GM21529 (cell line): ENCODE results near the gene NYAP1.
"Not testable (repeated sequence)": the region's sequence is repeated elsewhere in the genome, so short reads cannot be mapped to it uniquely, and the experiment has no call there.

Experiments used
- ATAC-seq: cut with Tn5 transposase; IDR thresholded peaks from one replicate; pipeline ENCODE4 v1.9.1; 2021; ENCODE audit not compliant: unreplicated experiment

Gene NYAP1

DNA sequence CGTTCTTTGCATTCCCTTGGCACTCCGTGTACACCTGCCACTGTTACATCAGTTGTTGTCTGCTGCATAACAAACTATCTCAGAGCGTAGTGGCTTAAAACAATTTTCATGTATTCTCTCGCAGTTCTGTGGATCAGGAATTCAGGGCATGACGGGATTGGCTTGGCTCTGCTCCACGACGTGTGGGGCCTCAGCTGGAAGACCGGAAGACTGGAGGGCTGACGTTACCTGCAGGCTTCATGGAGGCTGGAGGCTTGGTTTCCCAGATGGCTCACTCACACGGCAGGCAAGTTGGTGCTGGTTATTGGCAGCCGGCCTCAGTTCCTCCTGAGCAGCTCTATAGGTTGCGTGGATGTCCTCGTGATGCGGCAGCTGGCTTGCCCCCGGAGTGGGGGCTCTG lies 25.5 kb downstream of the NYAP1 start:
- ATAC-seq = no peak

DNA sequence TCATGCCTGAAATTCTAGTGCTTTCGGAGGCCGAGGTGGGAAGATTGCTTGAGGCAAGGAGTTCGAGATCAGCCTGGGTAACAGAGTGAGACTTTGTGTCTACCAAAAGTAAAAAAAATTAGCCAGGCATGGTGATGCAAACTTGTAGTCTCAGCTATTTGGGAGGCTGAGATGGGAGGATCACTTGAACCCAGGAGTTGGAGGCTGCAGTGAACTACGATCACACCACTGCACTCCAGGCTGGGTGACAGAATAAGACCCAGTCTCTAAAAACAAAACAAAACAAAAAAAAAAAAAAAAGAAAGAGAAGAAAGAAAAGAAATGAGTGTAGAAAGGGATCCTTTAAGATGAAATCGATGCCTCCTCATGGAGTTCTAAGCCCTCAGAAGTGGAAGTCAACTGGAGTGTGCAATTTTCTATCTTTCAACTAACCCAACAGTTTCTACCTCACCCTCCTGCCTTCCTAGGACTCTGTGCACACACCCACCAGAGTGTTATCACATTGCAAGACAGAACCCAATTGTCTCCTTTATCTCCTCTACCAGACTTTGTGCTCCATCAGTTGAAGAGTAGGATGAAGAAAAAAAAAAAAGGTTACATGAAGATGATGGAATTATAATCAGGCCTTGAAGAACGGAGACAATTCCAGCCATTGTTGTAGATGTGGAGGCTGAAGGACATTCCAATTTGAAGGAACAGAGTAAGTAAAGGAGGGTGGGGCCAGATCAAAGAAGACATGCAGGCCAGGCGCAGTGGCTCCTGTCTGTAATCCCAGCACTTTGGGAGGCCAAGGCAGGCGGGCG lies 26.9 kb downstream of the NYAP1 start:
- no peak for ATAC-seq

DNA sequence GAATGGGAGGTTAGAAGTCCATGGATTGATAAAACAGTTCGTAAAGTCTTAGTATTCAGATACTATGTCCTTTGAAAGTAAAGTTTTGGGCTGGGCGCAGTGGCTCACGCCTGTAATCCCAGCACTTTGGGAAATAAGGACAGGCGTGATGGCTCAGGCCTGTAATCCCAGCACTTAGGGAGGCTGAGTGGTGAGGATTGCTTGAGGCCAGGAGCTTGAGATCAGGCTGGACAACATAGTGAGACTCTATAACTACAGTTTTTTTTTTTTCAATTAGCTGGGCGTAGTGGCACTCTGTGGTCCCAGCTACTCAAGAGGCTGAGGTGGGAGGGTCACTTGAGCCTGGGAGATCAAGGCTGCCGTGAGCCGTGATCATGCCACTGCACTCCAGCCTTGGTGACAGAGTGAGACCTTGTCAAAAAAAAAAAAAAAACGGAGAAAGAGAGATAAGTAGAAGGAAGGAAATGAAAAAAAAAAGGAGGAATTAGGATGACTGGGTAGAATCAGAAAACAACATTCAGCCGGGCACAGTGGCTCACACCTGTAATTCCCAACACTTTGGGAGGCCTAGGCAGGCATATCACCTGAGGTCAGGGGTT lies 29.6 kb downstream of the NYAP1 start:
- no peak for ATAC-seq

DNA sequence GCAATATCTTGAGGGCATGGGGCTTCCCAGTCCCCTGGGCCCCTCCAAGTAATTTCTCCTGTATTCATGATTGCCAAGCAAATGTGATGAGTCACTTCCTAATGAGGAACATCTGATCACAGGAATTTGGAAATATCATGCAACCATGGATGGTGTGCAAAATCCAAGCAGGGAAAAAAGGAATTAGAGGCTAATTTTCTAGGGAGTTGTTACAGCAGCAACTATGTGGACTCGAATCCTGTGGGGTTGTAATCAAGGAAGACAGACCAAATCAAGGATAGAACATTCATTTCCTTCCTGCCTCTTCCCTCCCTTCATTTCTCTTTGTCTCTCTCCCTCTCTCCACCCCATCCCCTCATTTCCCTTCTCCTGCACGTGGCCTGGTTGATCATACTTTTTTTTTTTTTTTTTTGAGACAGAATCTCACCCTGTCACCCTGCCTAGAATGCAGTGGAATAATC lies 31.4 kb downstream of the NYAP1 start:
- ATAC-seq = no peak

GRCh38 chr7:100516135-100516812 lies 32.5 kb downstream of the NYAP1 start:
- no peak for ATAC-seq

DNA sequence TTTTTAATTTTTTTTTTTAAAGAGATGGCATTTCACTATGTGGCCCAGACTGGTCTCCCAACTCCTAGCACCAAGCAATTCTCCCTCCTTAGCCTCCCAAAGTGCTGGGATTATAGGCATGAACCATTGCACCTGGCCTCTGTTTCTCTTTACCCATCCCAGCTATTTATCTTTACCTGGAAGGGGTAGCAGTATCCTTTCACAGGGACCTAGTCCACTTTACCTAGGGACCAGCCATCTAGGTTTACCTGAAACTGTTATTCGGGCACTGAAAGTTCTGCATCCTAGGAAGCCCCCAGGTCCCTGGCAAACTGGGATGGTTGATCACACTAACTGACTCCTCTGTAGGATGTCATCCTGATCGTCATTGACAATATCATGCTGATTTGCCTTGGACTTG lies 33.6 kb downstream of the NYAP1 start:
- ATAC-seq = no peak

- no peak for ATAC-seq
Measured at GRCh38 chr7:100519580-100519979, 35.9 kb downstream of the NYAP1 start.

GRCh38 chr7:100520138-100520537 lies 36.4 kb downstream of the NYAP1 start:
- no peak for ATAC-seq

DNA sequence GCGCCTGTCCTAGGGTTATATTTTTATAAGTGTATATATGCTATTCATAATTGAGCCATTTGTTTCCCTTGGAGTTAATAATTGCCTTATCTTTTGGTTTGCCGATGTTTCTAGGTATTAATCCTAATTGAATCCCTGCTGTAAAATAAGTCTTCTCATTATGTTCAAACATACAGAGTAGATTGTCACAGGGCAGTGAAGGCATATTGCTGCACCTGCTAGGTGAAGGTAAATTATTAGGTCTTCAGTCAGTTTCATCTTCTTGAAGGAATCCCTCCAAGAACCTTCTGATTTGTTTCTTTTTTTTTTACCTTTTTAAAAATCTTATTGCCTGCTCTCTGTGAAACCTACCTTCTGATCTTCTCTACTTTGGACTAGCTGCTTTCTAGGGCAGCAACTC lies 37.3 kb downstream of the NYAP1 start:
- no peak for ATAC-seq

- not testable (repeated sequence) for ATAC-seq
Measured at GRCh38 chr7:100521909-100522593, 38.3 kb downstream of the NYAP1 start.

- ATAC-seq = not testable (repeated sequence)
Measured at GRCh38 chr7:100523192-100523591, 39.5 kb downstream of the NYAP1 start.

GRCh38 chr7:100528108-100528866 lies 44.6 kb downstream of the NYAP1 start:
- not testable (repeated sequence) for ATAC-seq

DNA sequence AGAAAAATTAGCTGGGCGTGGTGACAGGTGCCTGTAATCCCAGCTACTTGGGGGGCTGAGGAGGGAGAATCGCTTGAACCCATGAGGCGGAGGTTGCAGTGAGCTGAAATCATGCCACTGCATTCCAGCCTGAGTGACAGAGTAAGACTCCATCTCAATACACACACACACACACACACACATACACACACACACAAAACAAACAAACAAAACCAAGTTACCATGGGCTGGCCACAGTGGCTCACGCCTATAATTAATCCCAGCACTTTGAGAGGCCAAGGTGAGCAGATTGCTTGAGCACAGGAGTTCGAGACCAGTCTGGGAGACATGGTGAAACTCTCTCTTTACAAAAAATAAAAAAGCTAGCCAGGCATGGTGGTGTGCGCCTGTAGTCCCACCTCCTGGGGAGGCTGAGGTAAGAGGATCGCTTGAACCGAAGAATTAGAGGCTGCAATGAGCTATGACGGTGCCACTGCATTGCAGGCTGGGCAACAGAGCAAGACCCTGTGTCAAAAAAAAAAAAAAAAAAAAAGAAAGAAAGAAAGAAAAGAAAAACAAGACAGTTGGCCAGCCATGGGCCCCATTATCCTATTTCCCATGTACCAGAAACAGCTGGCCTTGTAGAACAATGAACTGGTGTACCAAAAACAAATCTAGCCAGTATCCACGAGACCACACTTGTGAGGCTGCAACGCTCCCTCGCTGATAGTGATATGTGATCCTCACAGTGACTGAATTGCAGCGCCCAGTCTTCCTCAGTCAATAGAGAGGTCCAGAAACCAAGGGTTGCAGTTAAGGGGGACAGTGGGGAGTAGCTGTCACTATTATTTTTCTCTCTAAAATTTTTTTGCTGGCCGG lies 48.7 kb downstream of the NYAP1 start:
- ATAC-seq = no peak

DNA sequence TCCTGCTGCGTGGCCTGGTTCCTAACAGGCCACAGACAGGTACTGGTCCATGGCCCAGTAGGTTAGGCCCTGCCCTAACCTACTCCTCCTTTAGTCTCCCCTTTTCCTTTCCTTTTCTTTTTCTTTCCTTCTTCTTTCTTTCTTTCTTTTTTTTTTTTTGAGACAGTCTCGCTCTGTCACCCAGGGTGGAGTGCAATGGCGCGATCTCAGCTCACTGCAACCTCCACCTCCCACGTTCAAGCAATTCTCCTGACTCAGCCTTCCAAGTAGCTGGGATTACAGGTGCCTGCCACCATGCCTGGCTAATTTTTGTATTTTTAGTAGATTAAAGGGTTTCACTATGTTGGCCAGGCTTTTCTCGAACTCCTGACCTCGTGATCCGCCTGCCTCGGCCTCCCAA lies 52.3 kb downstream of the NYAP1 start:
- not testable (repeated sequence) for ATAC-seq

DNA sequence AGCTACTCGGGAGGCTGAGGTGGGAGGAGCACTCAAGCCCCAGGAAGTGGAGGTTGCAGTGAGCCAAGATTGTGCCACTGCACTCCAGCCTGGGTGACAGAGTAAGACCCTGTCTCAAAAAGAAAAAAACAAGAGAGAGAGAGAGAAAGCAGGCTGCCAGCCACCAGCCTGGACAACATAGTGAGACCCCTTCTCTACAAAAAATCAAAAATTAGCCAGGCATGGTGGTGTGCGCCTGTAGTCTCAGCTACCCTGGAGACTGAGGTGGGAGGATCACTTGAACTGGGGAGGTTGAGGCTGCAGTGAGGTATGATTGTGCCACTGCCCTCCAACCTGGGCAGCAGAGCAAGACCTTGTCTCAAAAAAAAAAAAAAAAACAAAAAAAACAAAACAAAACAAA lies 53.0 kb downstream of the NYAP1 start:
- not testable (repeated sequence) for ATAC-seq

- no peak for ATAC-seq
Measured at GRCh38 chr7:100538348-100538653, 54.6 kb downstream of the NYAP1 start.

- ATAC-seq = peak; percentile 92
Measured at GRCh38 chr7:100538654-100539435, 55.1 kb downstream of the NYAP1 start, which contains the start of gene AGFG2. TSS of gene AGFG2 (plus strand) at chr7:100539203. CDS start at chr7:100539347, 144 bp downstream.

DNA sequence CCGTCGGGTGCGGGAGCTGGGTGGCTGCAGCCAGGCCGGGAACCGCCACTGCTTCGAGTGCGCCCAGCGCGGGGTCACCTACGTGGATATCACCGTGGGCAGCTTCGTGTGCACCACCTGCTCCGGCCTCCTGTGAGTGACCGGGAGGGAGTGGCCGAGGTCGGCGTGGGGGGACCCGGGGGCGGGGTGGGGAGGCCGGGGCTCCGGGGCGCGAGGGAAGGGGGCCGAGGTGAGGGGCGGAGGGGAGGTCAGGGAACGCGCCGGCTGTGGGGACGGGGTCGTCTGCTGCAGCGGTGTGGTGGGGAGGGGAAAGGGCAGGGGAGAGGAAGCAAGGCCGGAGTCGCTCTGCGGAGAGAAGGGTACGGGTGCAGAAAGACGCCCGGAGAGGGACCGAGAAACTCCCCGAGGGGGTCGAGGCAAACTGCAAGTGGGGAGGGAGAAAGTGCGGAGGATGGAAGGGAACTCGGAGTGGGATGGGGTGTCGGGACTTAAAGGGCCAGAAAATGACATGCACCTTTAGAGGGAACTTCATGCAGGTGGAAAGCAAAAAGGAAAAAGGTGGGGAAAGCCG lies 55.8 kb downstream of the NYAP1 start:
- ATAC-seq = no peak
